ENCODE results near the gene SGCA. TPM values are rescaled to one million over a fixed set of nuclear protein-coding genes. Genes with fewer than 3 reads are reported as not detected.

Gene SGCA
- total RNA-seq, 1 donor from 2014 or later = not detected

GRCh38 chr17:50147841-50148225, 18.0 kb upstream of the SGCA start:
- no peak for DNase-seq (ENCODE audit: low spot score)

GRCh38 chr17:50148226-50149090, 17.3 kb upstream of the SGCA start:
- TF ChIP-seq EZH2phosphoT487 (IDR thresholded peaks at IDR 0.05) (no peak), EZH2 (IDR thresholded peaks at IDR 0.05) (no peak), CTCF (IDR thresholded peaks at IDR 0.05) (peak; percentile 28)
- Mint-ChIP-seq H3K27ac (peak overlapping the region; percentile 78), H3K27me3 (ENCODE audit: insufficient read depth, low read depth) (peaks cover 10% of the 10 kb centered on the region), H3K4me3 (peak overlapping the region; percentile 87), H3K36me3 (peaks cover 12% of the 10 kb centered on the region), H3K9me3 (no peaks in the 10 kb centered on the region), H3K4me1 (peaks cover 42% of the 10 kb centered on the region)
- H3K9ac ChIP-seq = no peak overlapping the region
- H3K9me3 ChIP-seq (ENCODE audit: low read depth) = no peaks in the 10 kb centered on the region
- no peak overlapping the region for H3K27ac ChIP-seq
- peaks cover 55% of the 10 kb centered on the region for H4K20me1 ChIP-seq (ENCODE audit: low read depth)
- peaks cover 48% of the 10 kb centered on the region for H3K79me2 ChIP-seq (ENCODE audit: low read depth)
- H3K4me2 ChIP-seq = peak overlapping the region; percentile 96
- H3K4me3 ChIP-seq = peak overlapping the region; percentile 78
- peaks cover 13% of the 10 kb centered on the region for H3K27me3 ChIP-seq
- H3K4me1 ChIP-seq = peaks cover 37% of the 10 kb centered on the region
- H3F3A ChIP-seq (ENCODE audit: low read depth) = peaks cover 29% of the 10 kb centered on the region
- DNase-seq (ENCODE audit: low spot score) = peak; percentile 54
- H3K36me3 ChIP-seq = no peaks in the 10 kb centered on the region
- H2AFZ ChIP-seq (replicated peaks) = no peak overlapping the region

More at GRCh38 chr17:50147841-50148225, 18.0 kb upstream of the SGCA start:
- Histone ChIP-seq H3K4me3 (peak overlapping the region; percentile 78), H3F3A (ENCODE audit: low read depth) (peaks cover 29% of the 10 kb centered on the region), H3K4me1 (peaks cover 34% of the 10 kb centered on the region), H3K4me2 (peak overlapping the region; percentile 96), H4K20me1 (ENCODE audit: low read depth) (peaks cover 55% of the 10 kb centered on the region), H3K27me3 (peaks cover 13% of the 10 kb centered on the region), H3K9ac (peak overlapping the region; percentile 49), H3K79me2 (ENCODE audit: low read depth) (peaks cover 48% of the 10 kb centered on the region), H2AFZ (replicated peaks) (no peak overlapping the region), H3K36me3 (no peaks in the 10 kb centered on the region), H3K9me3 (ENCODE audit: low read depth) (no peaks in the 10 kb centered on the region), H3K27ac (no peak overlapping the region)
- H3K27ac Mint-ChIP-seq = no peak overlapping the region
- peaks cover 10% of the 10 kb centered on the region for H3K27me3 Mint-ChIP-seq (ENCODE audit: insufficient read depth, low read depth)
- H3K4me1 Mint-ChIP-seq = peaks cover 42% of the 10 kb centered on the region
- no peak for TF ChIP-seq EZH2 (IDR thresholded peaks at IDR 0.05)
- TF ChIP-seq EZH2phosphoT487 (IDR thresholded peaks at IDR 0.05) = no peak
- TF ChIP-seq CTCF (IDR thresholded peaks at IDR 0.05) = no peak
- H3K4me3 Mint-ChIP-seq = peak overlapping the region; percentile 87
- no peaks in the 10 kb centered on the region for H3K9me3 Mint-ChIP-seq
- peaks cover 15% of the 10 kb centered on the region for H3K36me3 Mint-ChIP-seq

GRCh38 chr17:50149091-50149416, 16.8 kb upstream of the SGCA start:
- Histone ChIP-seq H3K4me2 (peak overlapping the region; percentile 96), H3K9me3 (ENCODE audit: low read depth) (no peaks in the 10 kb centered on the region), H3K27ac (no peak overlapping the region), H3K4me3 (peak overlapping the region; percentile 78), H3K9ac (no peak overlapping the region), H3K4me1 (peaks cover 37% of the 10 kb centered on the region), H3K27me3 (peaks cover 13% of the 10 kb centered on the region), H3K36me3 (no peaks in the 10 kb centered on the region), H2AFZ (replicated peaks) (no peak overlapping the region), H4K20me1 (ENCODE audit: low read depth) (peaks cover 55% of the 10 kb centered on the region), H3K79me2 (ENCODE audit: low read depth) (peaks cover 48% of the 10 kb centered on the region), H3F3A (ENCODE audit: low read depth) (peaks cover 29% of the 10 kb centered on the region)
- no peak for DNase-seq (ENCODE audit: low spot score)
- H3K4me1 Mint-ChIP-seq = peaks cover 42% of the 10 kb centered on the region
- no peak for TF ChIP-seq EZH2phosphoT487 (IDR thresholded peaks at IDR 0.05)
- TF ChIP-seq CTCF (IDR thresholded peaks at IDR 0.05) = no peak
- no peak for TF ChIP-seq EZH2 (IDR thresholded peaks at IDR 0.05)
- peaks cover 8% of the 10 kb centered on the region for H3K27me3 Mint-ChIP-seq (ENCODE audit: insufficient read depth, low read depth)
- H3K36me3 Mint-ChIP-seq = peaks cover 10% of the 10 kb centered on the region
- H3K27ac Mint-ChIP-seq = no peak overlapping the region
- H3K9me3 Mint-ChIP-seq = no peaks in the 10 kb centered on the region
- H3K4me3 Mint-ChIP-seq = peak overlapping the region; percentile 87
